HG03439 (cell line): ENCODE data around the gene HOXB7.

Experiments
- ATAC-seq: cut with Tn5 transposase; IDR thresholded peaks from one replicate; pipeline ENCODE4 v1.9.1; 2021; ENCODE audit warnings: mild to moderate bottlenecking, moderate library complexity; ENCODE audit not compliant: unreplicated experiment

Gene HOXB7

DNA sequence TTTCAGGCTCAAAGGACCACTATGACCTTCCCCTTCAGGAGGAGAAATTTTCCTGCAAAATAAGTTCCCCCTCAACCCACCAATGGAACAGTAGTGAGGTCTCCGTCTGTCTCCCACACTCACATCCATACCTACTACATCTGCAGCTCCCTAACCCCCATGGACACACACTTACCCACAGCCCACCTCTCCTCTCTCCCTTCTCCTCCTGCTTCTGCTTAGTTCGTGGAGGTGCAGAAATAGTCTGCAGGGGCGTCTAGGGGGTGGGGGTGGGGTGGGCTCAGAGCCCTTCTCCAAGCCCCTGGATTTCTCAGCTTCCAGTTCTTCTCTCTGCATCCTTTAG is 41.6 kb downstream of the HOXB7 start:
- ATAC-seq, result no peak

DNA sequence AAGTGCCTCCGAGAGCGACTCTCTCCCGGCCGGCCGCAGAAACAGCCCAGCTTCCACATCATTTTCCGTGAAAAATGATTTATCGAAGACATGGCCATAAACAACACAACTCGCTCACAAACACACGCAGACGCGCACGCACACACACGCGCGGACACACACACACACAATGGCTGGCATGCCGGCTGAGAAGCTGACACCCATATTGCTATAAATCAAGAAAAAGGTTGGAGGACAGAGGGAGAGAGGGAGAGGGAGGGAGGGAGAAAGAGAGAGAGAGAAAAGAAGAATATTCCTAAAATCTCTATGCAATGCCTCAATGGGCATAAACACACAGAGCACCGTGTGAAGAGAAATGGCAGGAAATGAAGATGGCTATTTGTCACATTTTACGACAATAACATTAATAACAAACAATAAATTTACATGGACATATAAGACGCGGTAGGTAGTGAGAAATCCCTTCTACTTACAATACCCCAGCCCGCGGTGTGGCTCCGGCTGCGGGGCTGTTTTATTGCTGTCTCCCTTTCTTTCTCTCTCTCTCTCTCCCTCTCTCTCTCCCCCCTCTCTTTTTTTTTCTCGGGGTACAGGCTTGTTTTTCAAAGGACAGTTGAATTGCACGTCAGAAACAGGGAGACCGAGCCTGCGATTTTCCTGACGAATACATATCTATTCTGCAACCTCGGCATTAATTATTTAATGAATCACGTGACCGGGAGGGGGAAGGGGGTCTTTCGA is 42.1 kb downstream of the HOXB7 start:
- ATAC-seq, result no peak

DNA sequence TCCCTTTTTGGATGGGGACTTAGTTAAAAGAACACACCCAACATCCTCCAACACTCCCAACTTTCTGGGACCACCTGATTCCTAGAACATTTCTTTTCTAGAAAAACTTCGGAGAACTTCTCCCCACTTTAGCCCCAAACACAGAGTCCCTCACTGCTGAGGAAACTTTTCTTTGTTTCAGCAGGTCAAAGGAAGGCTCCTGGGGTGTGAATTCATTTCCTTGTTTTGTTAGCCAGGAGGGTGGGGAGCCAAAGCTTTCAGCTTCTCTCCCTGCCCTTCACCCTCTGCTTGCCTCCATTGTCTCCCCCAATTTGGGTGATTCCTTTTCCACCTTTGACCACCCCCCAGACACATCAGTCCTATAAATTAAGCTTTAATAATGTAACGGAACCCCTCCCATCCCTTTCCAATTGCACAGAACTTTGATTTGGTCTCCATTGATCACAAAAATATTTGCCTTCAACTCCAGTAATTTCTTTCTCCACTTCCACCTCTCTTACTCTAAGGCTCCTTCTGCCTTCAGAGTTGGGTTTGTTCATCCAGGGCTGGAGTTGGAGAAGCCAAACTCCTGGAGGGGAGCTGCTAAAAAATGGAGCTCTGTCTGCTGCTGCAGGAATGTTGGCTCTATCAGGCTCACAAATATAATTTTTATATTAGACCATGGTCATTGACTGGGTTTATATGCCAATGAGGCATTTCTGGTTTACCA is 43.0 kb downstream of the HOXB7 start:
- no peak for ATAC-seq

DNA sequence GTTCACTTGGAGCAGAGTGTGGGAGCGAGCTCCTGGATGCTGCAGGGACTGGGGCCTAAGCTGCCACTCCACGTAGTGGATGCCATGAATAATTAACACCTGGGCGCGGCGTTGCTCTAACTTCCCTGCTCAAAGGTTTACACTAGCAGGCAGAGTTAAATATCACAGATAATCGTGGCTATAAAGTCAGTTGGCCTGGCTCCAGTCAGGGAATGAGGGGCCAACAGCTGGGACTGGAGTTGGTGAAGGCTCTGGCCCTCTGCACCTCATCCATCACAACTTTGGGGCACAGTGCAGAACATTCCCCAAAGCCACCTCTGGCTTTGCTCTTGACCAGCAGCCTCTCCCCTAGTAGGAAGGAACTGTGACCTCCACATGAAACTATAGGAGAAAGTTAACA is 43.6 kb downstream of the HOXB7 start:
- ATAC-seq, result no peak

DNA sequence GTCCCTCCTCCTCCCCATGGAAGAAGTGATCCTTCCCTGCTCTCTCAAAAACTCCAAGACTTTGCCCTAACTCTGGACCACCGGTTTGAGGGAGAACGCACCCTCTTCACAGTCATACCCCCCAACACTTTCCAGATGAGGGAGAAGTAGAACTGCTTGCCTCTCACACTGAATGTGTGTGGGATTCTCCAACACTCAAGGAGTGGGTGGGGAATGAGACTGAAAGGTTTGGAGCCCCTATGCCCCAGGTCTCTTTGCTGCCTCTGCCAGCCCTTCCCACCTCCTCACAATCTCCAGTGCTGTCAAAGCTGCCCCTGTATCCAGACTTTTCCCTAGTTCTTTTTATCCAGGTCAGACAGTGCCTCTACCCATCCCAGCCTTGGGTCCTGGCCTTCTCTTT is 44.1 kb downstream of the HOXB7 start:
- no peak for ATAC-seq

DNA sequence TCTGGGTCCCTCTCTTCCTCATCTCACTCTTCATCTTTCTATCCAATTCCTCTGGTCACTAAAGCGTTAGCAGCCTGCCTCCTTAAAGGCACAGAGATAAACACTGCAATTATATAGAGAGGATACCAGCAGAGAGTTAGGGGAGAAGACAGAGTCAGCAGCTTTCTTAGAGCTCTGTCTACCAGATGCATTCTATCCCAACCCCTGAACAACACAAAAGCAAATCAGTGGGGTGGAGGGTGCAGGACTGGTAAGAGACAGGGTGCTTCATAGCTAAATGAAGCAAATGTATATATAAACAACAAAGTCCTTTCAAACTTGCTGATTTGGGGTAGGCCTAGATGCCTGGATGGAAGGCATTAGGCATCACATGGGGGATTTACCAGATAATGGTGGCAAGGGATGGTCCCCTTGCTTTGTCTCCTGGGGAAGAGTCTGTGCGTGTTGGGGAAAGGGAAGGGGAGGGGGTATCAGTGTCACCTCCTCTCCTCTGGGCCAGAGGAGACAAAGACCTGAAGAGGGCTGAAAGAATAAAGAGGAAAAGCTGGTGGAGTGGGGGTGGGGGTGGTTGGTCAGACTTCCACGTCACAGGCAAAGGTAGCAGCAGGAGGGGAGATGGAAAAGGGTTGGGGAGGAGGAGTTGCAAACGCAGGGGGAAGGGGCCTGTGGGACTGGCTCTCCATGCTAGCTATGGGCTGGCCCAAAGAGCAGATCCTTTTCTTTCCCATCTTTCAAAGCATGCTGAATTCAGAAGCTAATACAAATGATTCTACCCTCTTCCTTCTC is 44.7 kb downstream of the HOXB7 start:
- ATAC-seq, result no peak

DNA sequence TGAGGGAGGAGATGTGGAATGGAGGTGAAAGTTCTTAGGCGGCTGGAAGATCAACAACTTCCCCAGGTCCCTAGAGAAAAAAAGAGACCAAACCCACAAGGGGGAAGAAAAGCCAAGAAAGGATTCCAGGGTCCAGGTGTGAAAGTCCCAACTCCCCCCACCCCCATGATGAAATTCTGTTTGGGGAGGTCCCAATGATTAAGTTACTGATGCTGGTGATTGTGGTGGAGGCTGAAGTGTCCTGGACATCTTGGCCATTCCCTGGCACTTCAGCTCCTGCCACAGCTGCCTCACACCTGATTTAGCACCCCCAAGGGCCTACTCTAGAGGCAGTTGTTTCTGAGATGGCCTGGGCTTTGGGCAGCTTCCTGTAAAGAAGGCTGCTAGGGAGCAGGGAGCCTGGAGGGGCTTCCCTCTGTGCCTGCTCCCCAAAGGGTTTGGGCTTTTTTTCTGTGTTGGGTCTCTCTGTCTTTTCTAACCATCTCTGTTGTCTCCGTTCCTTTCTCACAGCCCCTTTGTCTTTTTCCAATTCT is 45.7 kb downstream of the HOXB7 start:
- no peak for ATAC-seq

DNA sequence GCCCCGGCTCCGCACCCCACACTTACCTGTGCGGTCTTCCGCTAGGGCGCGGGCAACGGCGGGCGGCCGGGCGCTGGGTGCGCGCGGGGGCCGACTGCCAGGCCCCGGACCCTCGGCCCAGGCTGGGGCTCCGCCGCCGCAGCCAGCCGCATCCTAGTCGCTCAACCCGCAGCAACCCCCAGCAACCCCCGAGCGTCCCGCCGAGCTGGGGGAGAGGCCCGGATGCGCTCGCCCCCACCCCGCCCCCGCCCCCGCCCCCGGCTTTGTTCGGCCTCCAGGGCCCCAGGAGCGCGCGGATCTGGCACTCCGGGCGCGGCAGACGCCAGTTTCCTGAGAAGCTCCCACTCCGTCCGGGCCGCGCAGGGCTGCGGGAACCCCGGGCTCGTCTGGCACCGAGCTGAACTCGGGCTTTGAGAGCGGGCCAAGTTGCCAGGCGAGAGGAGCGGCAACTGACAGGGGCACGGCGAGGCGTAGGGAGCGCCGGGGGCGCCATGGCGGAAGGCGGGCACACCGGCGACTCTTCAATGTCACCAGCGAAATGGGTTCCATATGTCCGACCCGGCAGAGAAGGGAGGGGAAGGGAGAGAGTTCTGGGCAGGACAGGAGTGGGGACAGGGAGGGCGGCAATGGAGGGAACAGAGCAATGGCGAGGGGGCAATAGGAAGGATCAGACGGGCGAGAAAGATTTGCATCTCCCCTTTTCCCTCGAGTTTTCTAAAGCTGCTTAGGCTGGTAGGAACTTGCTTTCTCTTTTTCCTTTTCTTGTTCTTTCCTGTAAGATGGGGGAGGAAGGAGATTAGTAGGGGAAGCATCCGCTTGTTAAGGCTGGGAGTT is 46.4 kb downstream of the HOXB7 start:
- ATAC-seq, result no peak

DNA sequence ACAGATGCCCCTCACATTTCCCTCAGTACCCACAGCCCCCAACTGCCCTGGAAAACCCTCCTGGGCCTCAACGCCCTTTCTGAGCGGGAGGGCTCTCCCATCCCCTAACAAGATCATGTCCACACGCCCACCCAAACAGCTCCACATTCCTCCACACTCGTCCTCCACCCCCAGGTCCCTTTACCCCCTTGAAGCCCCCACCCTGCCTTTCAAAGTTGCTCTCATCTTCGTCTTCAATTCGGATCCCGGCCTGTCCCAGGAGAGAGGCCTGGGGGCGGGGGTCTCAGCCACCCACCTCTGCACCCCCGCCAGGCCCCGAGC is 47.0 kb downstream of the HOXB7 start:
- no peak for ATAC-seq

DNA sequence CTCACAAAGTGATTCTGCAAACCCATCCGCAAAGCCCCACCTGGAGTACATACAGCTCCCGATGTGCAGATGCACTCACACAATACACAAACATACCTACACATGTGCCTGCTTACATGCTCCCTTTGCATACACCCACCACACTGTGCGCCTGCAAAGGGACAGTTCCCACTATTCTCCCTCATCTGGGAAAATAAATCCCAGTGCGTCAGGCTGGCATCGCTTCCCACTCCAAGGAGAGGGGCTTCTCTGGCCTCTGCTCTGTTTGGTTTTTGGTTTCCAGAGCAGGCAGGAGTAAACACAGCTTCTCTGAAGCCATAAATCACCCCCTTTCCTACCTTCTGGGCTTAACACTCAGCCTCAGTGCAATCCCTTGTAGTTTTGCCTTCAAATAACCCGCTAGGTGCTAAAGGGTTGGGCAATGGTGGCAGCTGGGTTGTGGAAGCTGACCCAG is 47.4 kb downstream of the HOXB7 start:
- ATAC-seq, result no peak

DNA sequence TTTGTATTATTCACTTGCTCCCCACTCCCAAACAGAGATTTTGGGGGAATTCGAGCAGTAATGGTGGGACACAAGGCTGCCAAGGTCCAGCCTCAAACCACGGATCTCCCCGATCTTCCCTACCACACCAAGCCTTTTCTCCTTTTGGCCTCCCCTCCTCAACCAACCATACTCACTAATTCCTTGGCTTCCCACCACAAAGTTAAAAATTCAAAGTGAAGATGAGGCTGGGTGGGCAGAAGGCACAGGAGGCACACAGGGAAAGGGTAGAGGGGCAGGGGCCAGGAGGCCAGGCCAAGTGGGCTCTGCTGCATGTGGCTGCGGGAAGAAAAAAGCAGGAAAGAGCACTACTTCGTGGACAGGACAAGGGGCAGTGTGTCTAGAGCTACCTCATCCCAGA is 47.9 kb downstream of the HOXB7 start:
- ATAC-seq, result no peak

DNA sequence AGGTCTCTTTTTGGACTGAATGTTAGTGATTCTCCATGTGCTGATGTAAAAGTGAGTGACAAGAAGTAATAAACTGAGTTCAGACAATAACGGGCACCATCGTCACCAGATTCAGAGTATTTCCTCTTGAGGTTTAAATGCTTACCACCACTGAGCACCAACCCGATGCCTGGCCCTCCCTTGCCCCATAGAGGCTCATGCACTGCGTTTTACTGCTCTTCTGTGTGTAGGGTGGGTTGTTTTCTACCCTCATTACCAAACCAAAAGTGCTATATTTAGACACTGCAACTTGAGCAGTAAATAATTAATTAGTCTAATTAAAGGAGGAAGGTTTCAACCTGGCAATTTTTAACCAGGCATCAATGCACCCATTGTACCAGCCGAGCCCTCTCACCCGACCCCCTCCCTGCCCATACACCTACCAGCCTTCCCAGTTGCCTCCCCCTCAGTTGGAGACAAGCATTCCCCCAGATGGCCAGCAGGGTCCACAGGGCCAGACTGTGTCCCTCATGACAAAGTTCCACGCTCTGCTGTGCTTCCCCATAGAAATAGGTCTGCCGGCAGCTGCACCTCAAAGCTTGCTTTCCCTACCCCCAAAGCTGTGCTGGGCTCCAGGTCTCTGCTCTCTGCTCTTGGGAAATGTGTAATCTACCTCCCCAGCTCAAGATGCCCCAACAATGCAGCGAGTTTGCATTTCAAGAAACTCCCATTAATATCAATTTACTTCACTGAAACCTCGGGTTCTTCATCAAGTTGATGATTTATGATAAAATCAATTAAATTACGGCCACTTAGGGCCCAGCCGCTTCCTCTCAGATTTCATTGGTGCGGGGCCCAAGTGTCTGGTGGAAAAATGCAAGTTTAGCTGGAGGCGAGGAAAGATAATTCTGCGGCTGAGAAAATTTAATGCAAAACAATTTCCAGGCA is 48.7 kb downstream of the HOXB7 start:
- ATAC-seq, result no peak

DNA sequence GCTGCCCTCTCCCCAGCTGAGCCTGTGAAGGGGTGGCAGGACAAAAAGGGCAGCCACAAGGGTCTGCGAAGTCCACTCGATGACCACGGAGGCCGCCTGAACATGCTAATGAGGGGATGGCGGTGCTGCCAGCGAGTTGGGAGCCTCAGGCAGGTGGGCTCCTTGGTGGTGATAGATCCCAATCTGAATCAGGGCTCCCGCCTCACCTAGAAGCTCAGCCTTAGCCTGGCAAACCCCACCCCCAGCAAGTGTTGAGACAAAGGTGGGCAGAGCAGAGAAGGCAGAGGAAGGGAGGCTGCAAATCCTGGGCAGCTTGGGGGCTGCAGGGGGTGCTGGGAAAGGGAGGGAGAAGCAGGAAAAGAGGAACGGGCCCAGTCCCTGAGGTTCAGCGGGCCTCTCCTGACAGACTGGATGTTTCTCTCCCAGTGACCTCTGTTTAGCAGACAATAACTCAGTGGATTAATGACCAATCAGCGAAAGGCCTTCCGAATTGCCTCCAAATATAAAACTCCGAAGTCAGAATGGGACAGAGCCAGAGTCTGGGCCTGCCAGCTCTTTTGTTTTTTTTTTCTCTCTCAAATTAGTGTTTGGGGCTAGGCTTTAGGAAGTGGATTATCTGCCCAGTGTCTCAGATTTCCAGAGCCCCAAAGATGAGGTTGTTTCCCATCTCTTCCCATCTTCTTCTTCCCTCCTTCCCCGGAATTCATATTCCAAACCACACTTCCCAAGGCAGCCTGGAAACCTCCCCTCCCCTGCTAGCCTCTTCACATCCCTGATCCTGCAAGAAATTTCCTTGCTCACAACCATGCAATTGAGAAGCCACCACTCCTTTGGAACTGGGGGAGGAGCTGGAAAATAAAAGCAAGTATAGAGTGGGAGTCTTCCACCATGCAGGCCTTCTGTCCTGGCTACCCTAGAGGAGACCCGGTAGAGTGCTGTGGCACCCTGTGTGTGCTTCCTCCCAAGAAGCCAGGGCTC is 50.7 kb downstream of the HOXB7 start:
- ATAC-seq, result no peak

DNA sequence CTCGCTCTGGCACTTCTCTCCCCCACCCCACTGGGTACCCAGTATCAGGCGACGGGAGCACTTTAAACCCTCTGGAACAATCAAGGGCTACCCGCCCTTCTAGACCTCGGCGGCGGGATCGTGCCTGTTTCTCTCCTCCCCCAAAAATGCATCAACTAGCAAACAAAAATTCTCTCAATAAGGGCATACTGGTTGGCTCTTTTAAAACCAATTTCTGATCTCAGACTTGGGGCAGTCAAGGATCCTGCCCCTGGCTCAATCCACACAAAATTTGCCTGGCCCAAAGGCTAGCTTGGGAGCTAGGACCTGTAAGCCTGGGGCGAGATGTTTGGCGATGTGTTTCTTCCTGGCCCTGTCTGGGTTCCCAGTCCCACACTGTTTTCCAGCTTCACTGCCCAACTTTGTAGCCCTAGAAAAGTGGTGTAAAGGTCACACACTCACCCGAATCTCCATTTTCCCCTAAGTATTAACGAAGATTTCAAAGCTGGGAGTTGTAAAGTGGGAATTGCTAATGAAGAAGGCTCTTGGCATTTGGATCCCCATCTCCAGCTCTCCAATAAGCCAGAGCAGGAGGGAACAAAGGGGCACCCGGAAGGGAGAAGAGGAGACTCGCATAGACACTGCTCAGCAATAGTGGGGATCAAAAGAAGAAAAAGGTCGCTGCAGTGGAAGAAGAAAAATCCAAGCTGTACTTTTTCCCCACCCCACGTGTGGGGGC is 51.5 kb downstream of the HOXB7 start:
- no peak for ATAC-seq

DNA sequence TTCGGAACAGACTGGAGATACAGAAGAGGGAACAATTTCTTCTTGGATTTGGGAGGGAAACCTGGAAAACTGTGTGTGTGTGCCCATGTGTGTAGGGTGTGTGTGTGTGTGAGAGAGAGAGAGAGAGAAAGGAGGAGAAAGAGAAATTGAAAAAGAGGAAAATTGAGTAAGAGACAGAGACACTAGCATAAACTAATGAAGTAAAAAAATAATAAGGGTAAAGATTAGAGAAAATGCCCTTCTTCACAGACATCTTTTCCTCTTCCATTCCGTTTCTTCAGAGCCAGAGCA is 52.0 kb downstream of the HOXB7 start:
- ATAC-seq, result no peak

DNA sequence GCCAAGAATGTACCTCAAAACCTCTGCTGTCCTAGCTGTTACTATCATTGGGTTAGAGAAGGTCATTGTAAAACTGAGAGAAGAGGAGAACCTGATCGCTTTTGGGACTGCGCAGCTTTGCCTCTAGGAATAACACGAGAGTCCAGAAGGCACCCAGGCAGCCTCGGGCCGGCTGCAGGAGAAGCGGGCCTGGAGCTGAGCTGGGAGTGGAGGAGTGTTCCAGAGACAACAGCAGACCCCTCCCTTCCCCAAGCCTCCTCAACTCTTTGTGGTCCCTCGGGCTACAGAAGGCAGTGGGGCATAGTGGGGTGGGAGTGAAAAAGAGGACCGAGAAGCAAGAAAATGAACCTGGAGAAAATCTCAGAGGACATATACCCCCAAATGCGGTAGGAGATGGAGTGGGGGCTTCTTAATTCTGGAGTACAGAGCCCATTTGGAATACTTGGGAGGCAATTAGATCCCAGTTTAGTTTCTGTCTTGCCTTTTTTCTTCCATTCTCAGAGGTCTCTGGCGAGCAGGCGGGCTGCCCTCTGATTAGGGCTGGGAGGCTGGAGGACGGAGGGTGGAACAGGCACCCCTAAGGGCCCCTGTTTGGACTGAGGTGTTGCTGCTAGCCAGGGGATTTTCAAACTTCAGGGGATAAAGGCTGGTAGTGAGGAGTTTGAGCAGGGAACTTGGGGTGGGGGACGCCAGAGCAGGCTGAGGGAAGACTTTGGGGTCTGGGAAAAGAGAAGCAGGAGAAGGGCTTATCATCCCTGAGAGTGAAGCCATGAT is 52.6 kb downstream of the HOXB7 start:
- no peak for ATAC-seq
